HCT116 (cell line): ENCODE measurements around the gene VAV1. TPM values are rescaled to one million over a fixed set of nuclear protein-coding genes. Genes with fewer than 3 reads are reported as not detected.
A peak's percentile ranks its signal among the peaks of the same experiment; 100 is the strongest.

Experiments used
- ATAC-seq: fragments of 200-7000 bp; cut with Tn5 transposase; 2 replicates; pipeline ENCODE4 v1.9.1; 2020; ENCODE audit warnings: mild to moderate bottlenecking, moderate library complexity
- BruUV-seq: library from RNA; stranded (reverse); fragments of 400-500 nt; replicated peaks from 2 replicates; lab custom pipeline; 2021; lab: Mats Ljungman, UMichigan
- CTCF ChIA-PET: fragments of 300-600 bp; sonication (Branson Sonifier 250); formaldehyde crosslinking; loops from one replicate; lab custom pipeline; 2021; ENCODE audit warnings: antibody characterized with exemption; lab: Charles Lee
- POLR2A ChIA-PET: fragments of 300-600, 350-600 bp; sonication (Branson Sonifier 250); formaldehyde crosslinking; loops from one replicate; lab custom pipeline; 2021; ENCODE audit warnings: antibody characterized with exemption; lab: Charles Lee
- RAD21 ChIA-PET, 2 experiments: fragments of 300-600 bp; sonication (Branson Sonifier 250); formaldehyde crosslinking; loops; one replicate each; lab custom pipeline; 2023; ENCODE audit warnings: low total read pairs in 2 of 2; ENCODE audit not compliant: uncharacterized antibody in 2 of 2, unreplicated experiment in 2 of 2, low non-redundant PET in 1 of 2; lab: Charles Lee
- DNase-seq: peaks from one replicate; pipeline ENCODE4 v3.0.0-alpha.2; 2010; ENCODE audit warnings: low read depth, low spot score
- H2AFZ ChIP-seq: fragments of 200-600 bp; shearing (Covaris generic), sonication (generic); 2 replicates; pipeline ENCODE4 v1.6.1; 2017; ENCODE audit warnings: low read depth, mixed run types, mixed read lengths, antibody characterized with exemption, low read length; ENCODE audit not compliant: poor library complexity, severe bottlenecking
- H3K27ac ChIP-seq: 2 replicates; pipeline ENCODE4 v1.5.1; 2012; ENCODE audit warnings: low read depth, low read length
- H3K27me3 ChIP-seq: fragments of 200-600 bp; sonication (generic); 2 replicates; pipeline ENCODE4 v1.6.1; 2016; ENCODE audit warnings: mixed run types, low read length, mixed read lengths; ENCODE audit not compliant: insufficient read depth
- H3K36me3 ChIP-seq, 2 experiments: fragments of 200-500 bp in 1 of 2; fragments of 200-600 bp in 1 of 2; sonication (Bioruptor generic) in 1 of 2; sonication (generic) in 1 of 2; 2 replicates each; pipeline versions ENCODE4 v1.5.1 to v1.6.1; 2014 to 2016; ENCODE audit warnings: low read length in 2 of 2, inconsistent platforms in 1 of 2, mixed read lengths in 1 of 2, mixed run types in 1 of 2; ENCODE audit not compliant: insufficient read depth in 2 of 2, control insufficient read depth in 1 of 2
- H3K4me1 ChIP-seq, 2 experiments: fragments of 200-600 bp in 1 of 2; sonication (generic) in 1 of 2; 2 replicates each; pipeline versions ENCODE4 v1.5.1 to v1.6.1; 2012 to 2017; ENCODE audit warnings: low read length in 2 of 2, inconsistent platforms in 1 of 2, mild to moderate bottlenecking in 1 of 2, mixed read lengths in 1 of 2, mixed run types in 1 of 2, moderate library complexity in 1 of 2; ENCODE audit not compliant: insufficient read depth in 2 of 2, control insufficient read depth in 1 of 2
- H3K4me2 ChIP-seq: fragments of 200-600 bp; sonication (generic); 2 replicates; pipeline ENCODE4 v1.6.1; 2017; ENCODE audit warnings: mixed run types, low read length, mixed read lengths
- H3K4me3 ChIP-seq, 2 experiments: fragments of 200-600 bp in 1 of 2; sonication (generic) in 1 of 2; replicated peaks in 1 of 2; 2 replicates each; pipeline ENCODE4 v1.5.1; 2011 to 2016; ENCODE audit warnings: low read length in 2 of 2, control low read depth in 1 of 2, low read depth in 1 of 2, mild to moderate bottlenecking in 1 of 2, mixed read lengths in 1 of 2, mixed run types in 1 of 2
- H3K79me2 ChIP-seq: fragments of 200-600 bp; sonication (generic); 2 replicates; pipeline ENCODE4 v1.6.1; 2017; ENCODE audit warnings: mild to moderate bottlenecking, mixed run types, low read length, moderate library complexity, mixed read lengths; ENCODE audit not compliant: insufficient read depth
- H3K9ac ChIP-seq: fragments of 200-600 bp; sonication (generic); 2 replicates; pipeline ENCODE4 v1.6.1; 2016; ENCODE audit warnings: low read length, mixed read lengths
- H3K9me2 ChIP-seq: fragments of 200-600 bp; sonication (generic), shearing (Covaris generic); 2 replicates; pipeline ENCODE4 v1.6.1; 2017; ENCODE audit warnings: mixed run types, mild to moderate bottlenecking, moderate library complexity; ENCODE audit not compliant: insufficient read depth
- H3K9me3 ChIP-seq, 2 experiments: fragments of 200-500 bp in 1 of 2; fragments of 200-600 bp in 1 of 2; sonication (Bioruptor generic) in 1 of 2; sonication (generic) in 1 of 2; 2 replicates each; pipeline ENCODE4 v1.6.1; 2014 to 2017; ENCODE audit warnings: low read length in 2 of 2, mixed read lengths in 2 of 2, inconsistent platforms in 1 of 2, low read depth in 1 of 2, mild to moderate bottlenecking in 1 of 2, mixed run types in 1 of 2, moderate library complexity in 1 of 2; ENCODE audit not compliant: control insufficient read depth in 1 of 2, insufficient read depth in 1 of 2
- H4K20me1 ChIP-seq: fragments of 200-600 bp; sonication (generic), shearing (Covaris generic); 2 replicates; pipeline ENCODE4 v1.6.1; 2017; ENCODE audit warnings: mixed run types, mild to moderate bottlenecking, moderate library complexity; ENCODE audit not compliant: insufficient read depth
- CBX3 ChIP-seq: IDR thresholded peaks from 2 replicates; pipeline ENCODE4 v1.6.1; 2012; ENCODE audit warnings: low read depth
- CEBPB ChIP-seq: IDR thresholded peaks from 2 replicates; pipeline ENCODE4 v1.6.1; 2012; ENCODE audit warnings: low read depth
- EGR1 ChIP-seq: IDR thresholded peaks from 2 replicates; pipeline ENCODE4 v1.6.1; 2012; ENCODE audit warnings: low read depth
- ELF1 ChIP-seq: IDR thresholded peaks from 2 replicates; pipeline ENCODE4 v1.6.1; 2012; ENCODE audit warnings: low read depth, borderline replicate concordance
- EZH2 ChIP-seq: fragments of 200-600 bp; sonication (generic); IDR thresholded peaks from 2 replicates; pipeline ENCODE4 v1.6.1; 2017; ENCODE audit warnings: antibody characterized with exemption, mixed run types
- POLR2AphosphoS5 ChIP-seq: IDR thresholded peaks from 2 replicates; pipeline ENCODE4 v1.6.1; 2011; ENCODE audit warnings: mild to moderate bottlenecking, low read depth, low read length, moderate library complexity
- RAD21 ChIP-seq: IDR thresholded peaks from 2 replicates; pipeline ENCODE4 v1.6.1; 2012; ENCODE audit warnings: low read depth, mild to moderate bottlenecking
- SIN3A ChIP-seq: IDR thresholded peaks from 2 replicates; pipeline ENCODE4 v1.6.1; 2012; ENCODE audit warnings: low read depth
- TCF7L2 ChIP-seq: IDR thresholded peaks from 2 replicates; pipeline ENCODE4 v1.7.0; 2011; ENCODE audit warnings: borderline replicate concordance, inconsistent platforms; ENCODE audit not compliant: insufficient read depth, insufficient read length; ENCODE audit errors: extremely low read depth
- YY1 ChIP-seq: IDR thresholded peaks from 2 replicates; pipeline ENCODE4 v1.6.1; 2011; ENCODE audit warnings: low read length, low read depth, moderate library complexity, mild to moderate bottlenecking; ENCODE audit not compliant: insufficient replicate concordance; ENCODE audit errors: extremely low read depth
- intact Hi-C: fragments of 100-400 bp; cut with micrococcal nuclease; formaldehyde crosslinking; loops from 2 replicates; pipeline ENCODE4 v1.10.0; 2022
- total RNA-seq: library from RNA; stranded (reverse); gene quantifications from one replicate; pipeline ENCODE4 v1.2.1, GENCODE V29; 2021; ENCODE audit not compliant: unreplicated experiment
- TF ChIP-seq, protein P1 (sequence below): IDR thresholded peaks from 2 replicates; pipeline ENCODE4 v1.6.1; 2012
- TF ChIP-seq, protein P2 (sequence below): IDR thresholded peaks from 2 replicates; pipeline ENCODE4 v1.6.1; 2011; ENCODE audit warnings: mild to moderate bottlenecking, low read length, moderate library complexity; ENCODE audit not compliant: insufficient replicate concordance; ENCODE audit errors: extremely low read depth

The VAV1 gene
- total RNA-seq, 1 experiment from 2014 or later = 20.6 TPM

DNA sequence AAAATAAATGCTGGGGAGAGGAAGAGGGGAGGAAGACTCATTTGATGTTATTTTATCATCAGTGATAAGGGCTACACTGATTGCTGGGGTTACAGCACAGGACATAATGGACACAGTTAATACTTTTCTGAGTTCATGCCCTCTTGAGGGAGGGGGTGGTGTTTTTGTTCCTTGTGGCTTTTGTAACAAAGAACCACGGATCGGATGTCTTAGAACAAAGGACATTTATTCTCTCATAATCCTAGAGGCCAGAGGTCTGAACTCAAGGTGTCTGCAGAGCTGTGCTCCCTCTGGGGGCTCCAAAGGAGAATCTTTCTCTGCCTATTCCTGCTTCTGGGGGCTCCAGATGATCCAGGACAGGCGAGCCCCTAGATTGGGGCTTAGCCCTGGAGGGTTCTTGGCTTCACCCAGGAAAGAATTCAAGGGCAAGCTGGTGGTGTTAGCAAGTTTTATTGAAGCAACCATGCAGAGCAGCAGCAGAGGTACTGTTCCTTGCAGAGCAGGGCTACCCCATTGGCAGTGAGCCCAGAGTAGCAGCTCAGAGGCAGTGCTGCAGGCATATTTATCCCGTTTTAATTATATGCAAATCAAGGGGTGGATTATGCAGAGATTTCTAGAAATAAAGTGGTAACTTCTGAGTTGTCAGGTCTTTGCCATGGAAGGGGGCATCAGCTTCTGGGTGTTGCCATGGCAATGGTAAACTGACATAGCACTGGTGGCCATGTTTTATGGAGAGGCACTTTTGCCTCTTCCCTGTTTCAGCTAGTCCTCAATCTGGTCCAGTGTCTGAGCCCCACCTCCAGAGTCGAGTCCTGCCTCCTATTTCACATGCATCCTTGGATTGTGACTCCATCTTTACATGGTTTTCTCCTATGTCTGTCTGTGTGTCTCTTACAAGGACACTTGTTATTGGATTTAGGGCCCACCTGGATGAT is 18.0 kb downstream of the VAV1 start:
- H3K36me3 ChIP-seq = no peaks in the 10 kb centered on the region
- ChIA-PET POLR2A (no interaction called here), RAD21 (no interaction called here), CTCF (no interaction called here)
- H3K9me2 ChIP-seq = no peaks in the 10 kb centered on the region
- peak overlapping the region; percentile 7; the same call in 1 of the 2 replicates for H3K4me2 ChIP-seq
- no TSS peak for BruUV-seq
- H3K9me3 ChIP-seq = no peaks in the 10 kb centered on the region; a peak in 1 of 4 replicates
- no peaks in the 10 kb centered on the region for H3K79me2 ChIP-seq
- no peak overlapping the region for H3K9ac ChIP-seq
- H4K20me1 ChIP-seq = no peaks in the 10 kb centered on the region
- 0 out of 2 replicates have a peak, but pooled peaks have one; percentile 22 for ATAC-seq
- peaks cover 2 to 5% of the 10 kb centered on the region in 2 experiments; a peak in 3 of 4 replicates for H3K4me1 ChIP-seq
- no peak overlapping the region for H3K4me3 ChIP-seq
- no peak for DNase-seq
- intact Hi-C loops = no loop called here
- H2AFZ ChIP-seq = no peak overlapping the region
- no peaks in the 10 kb centered on the region for H3K27me3 ChIP-seq
- TF ChIP-seq, protein P1, sequence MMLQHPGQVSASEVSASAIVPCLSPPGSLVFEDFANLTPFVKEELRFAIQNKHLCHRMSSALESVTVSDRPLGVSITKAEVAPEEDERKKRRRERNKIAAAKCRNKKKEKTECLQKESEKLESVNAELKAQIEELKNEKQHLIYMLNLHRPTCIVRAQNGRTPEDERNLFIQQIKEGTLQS = no peak
- TF ChIP-seq SIN3A = no peak
- TF ChIP-seq CEBPB = no peak
- no peak for TF ChIP-seq POLR2AphosphoS5
- TF ChIP-seq EGR1 = no peak
- TF ChIP-seq TCF7L2 = no peak
- TF ChIP-seq YY1 = no peak
- no peak for TF ChIP-seq CBX3
- no peak for TF ChIP-seq EZH2
- no peak for TF ChIP-seq RAD21
- no peak for TF ChIP-seq ELF1
- TF ChIP-seq, protein P2, sequence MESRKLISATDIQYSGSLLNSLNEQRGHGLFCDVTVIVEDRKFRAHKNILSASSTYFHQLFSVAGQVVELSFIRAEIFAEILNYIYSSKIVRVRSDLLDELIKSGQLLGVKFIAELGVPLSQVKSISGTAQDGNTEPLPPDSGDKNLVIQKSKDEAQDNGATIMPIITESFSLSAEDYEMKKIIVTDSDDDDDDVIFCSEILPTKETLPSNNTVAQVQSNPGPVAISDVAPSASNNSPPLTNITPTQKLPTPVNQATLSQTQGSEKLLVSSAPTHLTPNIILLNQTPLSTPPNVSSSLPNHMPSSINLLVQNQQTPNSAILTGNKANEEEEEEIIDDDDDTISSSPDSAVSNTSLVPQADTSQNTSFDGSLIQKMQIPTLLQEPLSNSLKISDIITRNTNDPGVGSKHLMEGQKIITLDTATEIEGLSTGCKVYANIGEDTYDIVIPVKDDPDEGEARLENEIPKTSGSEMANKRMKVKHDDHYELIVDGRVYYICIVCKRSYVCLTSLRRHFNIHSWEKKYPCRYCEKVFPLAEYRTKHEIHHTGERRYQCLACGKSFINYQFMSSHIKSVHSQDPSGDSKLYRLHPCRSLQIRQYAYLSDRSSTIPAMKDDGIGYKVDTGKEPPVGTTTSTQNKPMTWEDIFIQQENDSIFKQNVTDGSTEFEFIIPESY = no peak
- TF ChIP-seq, all 23 proteins: peak for 0
- H3K27ac ChIP-seq = no peak overlapping the region
